Activated gamma-delta T cell (primary cell): ENCODE measurements around the gene LRMDA.

Experiments
- DNase-seq: peaks from one replicate; lab custom pipeline; 2025; lab: John Stamatoyannopoulos, UW

Gene LRMDA

DNA sequence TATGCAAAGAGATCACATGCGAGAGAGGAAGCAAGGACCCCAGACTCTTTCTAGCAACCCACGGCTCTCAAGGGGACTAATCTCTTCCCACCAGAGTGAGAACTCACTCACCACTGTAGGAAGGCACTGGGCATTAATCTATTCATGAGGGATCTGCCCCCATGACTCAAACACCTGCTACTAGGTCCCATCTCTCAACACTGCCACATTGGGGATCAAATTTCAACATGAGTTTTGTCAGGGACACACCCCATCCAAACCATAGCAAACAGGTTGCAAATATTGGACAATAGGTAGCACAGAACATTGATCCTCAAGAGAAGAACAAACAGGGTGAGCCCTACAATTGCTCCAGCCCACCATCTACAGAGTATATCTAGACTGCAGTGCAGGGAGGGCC is 740.6 kb downstream of the LRMDA start:
- DNase-seq = no peak

- DNase-seq = no peak
Observed at GRCh38 chr10:76175533-76176165, 744.2 kb downstream of the LRMDA start.

DNA sequence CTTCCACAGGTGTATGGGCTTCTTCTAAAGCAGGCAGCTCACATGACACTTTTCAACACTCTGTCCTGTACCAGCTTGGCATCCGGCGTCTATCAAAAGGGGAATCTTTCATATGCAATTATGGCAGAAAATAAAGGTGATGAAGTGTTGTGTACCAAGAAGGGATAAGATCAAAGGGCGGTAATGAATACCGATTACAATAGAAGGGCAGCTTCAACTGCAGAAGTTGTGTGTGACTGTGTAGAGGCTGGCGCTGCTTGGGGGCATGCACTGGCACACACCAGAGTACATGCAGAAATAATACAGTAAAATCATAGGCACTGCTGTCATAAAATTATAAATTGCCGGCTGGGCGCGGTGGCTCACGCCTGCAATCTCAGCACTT is 744.7 kb downstream of the LRMDA start:
- no peak for DNase-seq

DNA sequence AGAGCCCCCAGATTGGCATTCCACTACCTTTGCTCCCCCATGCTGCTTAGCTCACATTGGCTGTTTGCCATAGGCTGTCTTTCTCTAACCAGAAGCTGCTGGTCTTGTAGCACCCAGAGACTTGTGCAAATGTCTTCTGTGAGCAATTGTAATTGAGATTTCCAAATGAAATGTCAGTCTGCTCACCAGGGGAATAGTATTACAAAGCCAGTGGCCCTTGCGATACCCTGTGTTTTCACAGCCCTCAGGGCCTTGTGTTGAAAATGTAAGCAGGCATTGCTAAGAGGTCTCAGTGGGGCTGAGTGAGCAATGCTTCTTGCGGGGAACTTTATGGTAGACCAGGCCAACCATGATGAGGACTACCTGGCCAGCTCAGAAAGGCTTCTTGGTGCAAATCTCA is 746.5 kb downstream of the LRMDA start:
- no peak for DNase-seq

DNA sequence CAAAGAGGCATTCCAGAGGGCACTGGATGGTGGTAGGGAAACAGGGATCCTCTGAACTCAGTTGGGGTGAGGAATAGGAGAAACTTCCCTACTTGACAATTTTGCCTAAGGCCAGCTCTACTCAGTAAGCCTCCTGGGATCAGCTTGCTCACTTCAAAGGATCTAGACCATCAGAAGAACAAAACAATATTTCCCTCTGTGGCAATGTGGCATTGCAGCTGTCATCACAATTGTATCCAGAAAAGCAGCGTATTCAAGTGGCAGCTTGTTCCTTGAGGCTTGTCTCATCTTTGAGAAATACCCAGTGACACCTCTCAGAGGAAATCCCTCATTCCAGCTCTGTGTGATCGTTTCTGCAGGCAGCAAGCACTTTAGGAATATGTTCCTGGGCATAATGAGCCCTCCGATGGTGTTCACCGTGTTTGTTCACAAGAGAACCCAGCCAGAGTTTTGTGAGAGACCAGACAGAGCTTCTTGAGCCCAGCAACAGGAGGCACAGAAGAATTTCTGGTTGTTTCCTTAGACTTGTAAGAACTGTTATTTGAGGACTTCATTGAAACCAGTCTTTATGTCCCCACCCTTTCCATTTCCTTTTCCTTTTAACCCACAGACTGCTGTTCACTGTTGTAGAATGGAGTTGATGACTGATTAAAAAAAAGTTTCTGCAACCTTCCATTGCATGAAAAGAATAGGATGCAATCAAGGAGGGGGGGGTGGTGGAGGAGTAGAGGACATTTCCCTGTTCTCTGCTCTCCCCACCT is 747.3 kb downstream of the LRMDA start:
- no peak for DNase-seq

DNA sequence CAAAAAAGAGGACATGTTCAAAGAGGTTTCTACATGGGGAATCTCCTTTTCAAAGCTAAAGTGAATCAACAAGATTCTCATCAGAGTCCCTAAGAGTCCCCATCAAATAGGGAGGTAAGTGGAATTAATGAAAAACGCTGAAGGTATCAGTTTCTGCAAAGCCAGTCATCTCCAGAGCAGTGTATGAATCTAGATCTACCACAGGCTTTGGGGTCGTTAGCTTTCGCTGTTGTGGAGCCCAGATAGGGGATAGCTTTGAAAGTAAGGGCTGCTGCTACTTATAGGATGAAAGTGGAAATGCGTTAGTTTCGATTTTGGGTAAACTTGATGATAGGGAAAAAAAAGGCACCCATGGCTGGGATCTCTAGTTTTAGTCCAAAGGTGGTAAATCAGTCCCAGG is 748.4 kb downstream of the LRMDA start:
- DNase-seq = no peak

DNA sequence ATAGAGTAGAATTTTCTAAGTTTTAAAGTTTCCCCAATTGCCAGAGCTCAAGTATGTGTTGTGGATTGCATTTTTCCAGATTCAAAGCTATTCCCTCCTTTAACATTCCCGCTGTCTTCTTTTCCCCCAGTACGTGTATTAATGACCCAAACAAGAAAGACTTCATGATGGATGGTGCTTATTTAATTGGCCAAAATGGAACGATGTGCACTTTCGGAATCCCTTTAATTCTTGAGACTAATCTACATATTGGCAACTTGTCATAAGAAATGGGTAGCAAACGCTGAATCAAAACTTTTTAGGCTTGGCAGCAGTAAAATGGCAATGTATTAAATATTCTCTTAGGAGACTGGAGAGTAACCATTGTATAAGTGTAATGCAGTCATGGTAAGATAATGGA is 753.2 kb downstream of the LRMDA start:
- no peak for DNase-seq

- DNase-seq = no peak
Observed at GRCh38 chr10:76185471-76186301, 754.3 kb downstream of the LRMDA start.

DNA sequence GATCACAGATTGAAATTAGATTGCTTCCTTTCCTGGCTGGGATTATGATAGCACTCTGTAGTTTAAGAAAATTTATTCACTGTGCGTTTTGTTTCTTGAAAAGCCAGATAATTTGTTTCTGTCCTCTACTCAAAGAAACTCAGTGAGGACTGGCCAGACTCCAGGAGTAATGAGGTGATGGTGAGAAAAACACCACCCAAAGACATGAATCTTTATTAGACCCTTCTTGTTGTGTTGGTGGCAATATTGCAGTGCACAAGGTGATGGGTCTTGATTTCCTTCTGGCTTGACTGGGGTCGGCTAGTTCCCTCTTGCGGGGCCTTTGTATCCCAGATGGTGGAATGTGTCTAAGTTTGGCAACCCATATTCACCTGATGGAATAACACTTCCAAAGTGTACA is 756.8 kb downstream of the LRMDA start:
- DNase-seq = no peak

GRCh38 chr10:76190634-76191270 is 759.3 kb downstream of the LRMDA start:
- no peak for DNase-seq

DNA sequence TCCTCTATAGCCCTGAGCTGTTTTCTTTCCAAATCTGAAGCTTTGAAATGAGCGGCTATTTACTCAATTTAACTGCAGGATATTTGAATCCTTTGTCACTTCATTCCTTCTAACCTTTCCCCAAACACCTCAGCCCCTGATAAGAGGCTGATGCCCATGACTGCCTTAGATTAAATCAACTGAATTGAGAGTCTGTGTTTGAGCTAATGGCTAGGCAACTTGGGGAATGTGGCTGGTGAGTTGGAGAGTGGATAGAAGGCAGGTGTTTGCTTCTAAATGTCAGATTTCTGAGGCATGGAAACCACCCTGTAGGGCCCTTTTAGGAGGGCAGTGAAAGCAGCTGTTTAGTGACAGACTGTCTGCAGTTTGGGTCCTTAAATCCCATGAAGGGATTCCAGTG is 759.9 kb downstream of the LRMDA start:
- no peak for DNase-seq

DNA sequence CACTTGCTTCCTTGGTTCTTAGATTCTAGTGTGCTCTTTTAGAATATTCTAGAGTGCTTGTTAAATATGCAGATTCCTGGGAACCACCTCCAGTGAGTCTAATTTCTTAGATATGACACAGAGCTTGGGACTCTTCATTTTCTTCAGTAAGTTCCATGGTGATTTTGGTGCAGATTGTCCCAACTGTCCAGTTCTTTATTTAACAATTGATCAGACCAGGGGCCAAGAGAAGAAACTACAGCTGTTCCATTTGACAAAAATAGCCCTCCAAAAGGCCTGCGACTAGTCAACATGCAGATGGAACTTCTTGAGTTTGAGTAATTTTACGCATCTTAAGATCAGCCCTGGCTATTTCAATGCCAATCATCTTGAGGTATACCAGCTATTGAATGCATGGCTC is 760.7 kb downstream of the LRMDA start:
- no peak for DNase-seq

DNA sequence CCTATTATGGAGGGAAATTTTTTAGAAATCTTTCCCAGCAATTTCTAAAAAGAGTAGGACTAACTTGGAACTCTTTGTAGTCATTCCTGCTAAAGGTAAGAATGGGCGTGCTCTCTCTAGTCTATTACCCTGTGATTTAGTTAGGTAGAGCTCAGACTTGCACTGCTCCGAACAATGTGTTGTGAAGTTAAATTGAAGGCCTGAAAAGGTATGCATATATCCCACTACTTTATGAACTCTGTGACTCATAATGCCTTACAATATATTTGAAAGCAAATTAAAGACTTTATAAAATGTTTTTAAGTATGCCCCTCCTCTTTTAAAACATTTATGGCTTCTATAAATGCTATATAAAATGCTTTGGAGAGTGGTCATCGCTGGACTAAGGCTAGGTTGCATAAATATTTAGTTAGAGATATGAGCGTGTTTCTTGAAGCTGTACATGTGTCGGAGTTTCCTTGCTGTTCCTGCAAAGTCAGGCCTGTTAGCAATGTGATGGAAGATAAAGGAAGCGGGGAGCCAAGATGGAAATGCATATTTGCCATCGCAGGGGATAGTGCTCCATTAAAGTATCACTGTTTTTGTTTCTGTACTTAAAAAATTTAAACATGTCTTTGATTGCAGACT is 761.4 kb downstream of the LRMDA start:
- DNase-seq = no peak

- no peak for DNase-seq
Observed at GRCh38 chr10:76195654-76196390, 764.4 kb downstream of the LRMDA start.

- DNase-seq = no peak
Observed at GRCh38 chr10:76197293-76197692, 765.9 kb downstream of the LRMDA start.

GRCh38 chr10:76198287-76199035 is 767.0 kb downstream of the LRMDA start:
- no peak for DNase-seq

- DNase-seq = no peak
Observed at GRCh38 chr10:76201962-76202361, 770.5 kb downstream of the LRMDA start.

GRCh38 chr10:76202777-76203176 is 771.4 kb downstream of the LRMDA start:
- no peak for DNase-seq

DNA sequence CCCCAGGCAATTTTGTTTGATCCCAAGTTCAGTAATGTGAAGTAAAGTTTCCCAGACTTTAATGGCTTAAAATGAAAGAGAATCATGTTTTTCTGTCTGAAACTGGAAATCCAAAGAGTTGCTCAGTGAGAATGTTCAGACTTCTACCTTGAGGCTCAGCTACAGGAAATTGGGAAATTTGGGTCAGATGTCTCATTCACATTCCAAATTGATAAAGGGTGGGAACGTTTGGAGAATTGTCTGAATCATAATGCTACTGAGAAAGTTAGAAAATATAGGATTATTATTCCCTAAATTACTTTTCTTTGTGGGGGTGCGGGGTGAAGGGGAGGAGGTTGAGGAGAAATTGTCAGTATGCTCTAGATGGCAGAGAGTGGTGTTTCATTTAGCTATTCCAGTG is 773.9 kb downstream of the LRMDA start:
- no peak for DNase-seq

GRCh38 chr10:76206797-76207352 is 775.5 kb downstream of the LRMDA start:
- no peak for DNase-seq
